ENCODE data around the gene SLAIN2. TPM values are rescaled to one million over a fixed set of nuclear protein-coding genes. Genes with fewer than 3 reads are reported as not detected.

Gene SLAIN2
- total and polyA plus RNA-seq, 2 of the 4 experiments (the other 2 are of a cell fraction), result 23.3 to 53.0 TPM

DNA sequence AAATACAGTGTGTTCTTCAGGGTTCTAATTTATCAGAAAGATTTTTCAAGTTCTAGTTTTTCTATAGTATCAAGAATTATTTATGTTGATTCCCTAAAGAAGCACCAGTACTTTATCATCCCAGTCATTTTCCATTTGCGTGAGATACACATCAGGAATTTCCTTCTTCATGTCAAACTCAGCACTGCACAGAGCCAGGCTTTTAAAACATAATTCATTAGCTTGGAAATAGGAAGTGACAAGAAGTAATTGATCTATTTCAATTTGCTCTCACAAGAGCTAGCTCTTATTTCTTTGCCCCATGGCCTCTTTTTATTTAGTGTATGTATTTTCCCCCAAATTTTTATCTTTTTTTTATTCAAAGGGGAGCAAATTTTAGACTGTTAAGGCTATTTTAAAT lies 128.8 kb downstream of the SLAIN2 start:
- no peak overlapping the region for H3K27ac ChIP-seq (ENCODE audit: insufficient read depth, low read length)
- no CpG with 5 or more reads among the region's 1 CpG for WGBS, 2 experiments (ENCODE audit: extremely low coverage in 2 of 2, insufficient read length in 1 of 2)
- no peaks in the 10 kb centered on the region for H3K9me1 ChIP-seq (ENCODE audit: insufficient read depth, low read length)
- H3K56ac ChIP-seq (ENCODE audit: extremely low read depth, insufficient read depth, low read length), result no peak overlapping the region
- no peaks in the 10 kb centered on the region for H3K36me3 ChIP-seq (ENCODE audit: control insufficient read depth, insufficient read depth, low read length)
- no peak overlapping the region for H2BK120ac ChIP-seq (ENCODE audit: low read depth, low read length)
- H2AFZ ChIP-seq (replicated peaks; ENCODE audit: low read length, poor library complexity), result no peak overlapping the region
- H4K91ac ChIP-seq (ENCODE audit: insufficient read depth, low read depth, low read length), result no peak overlapping the region
- H3K4me3 ChIP-seq (ENCODE audit: insufficient read depth, low read depth, low read length), result no peak overlapping the region
- H2BK15ac ChIP-seq (ENCODE audit: low read depth, low read length), result no peak overlapping the region
- H3K9ac ChIP-seq (ENCODE audit: low read depth, low read length), result no peak overlapping the region
- H4K20me1 ChIP-seq (ENCODE audit: insufficient read depth, low read length), result no peaks in the 10 kb centered on the region
- no peaks in the 10 kb centered on the region for H3K9me3 ChIP-seq (ENCODE audit: control insufficient read depth, insufficient read depth, low read length)
- H3K4me2 ChIP-seq (ENCODE audit: low read depth, low read length), result no peak overlapping the region
- peaks cover 1% of the 10 kb centered on the region for H3K27me3 ChIP-seq (ENCODE audit: control insufficient read depth, insufficient read depth, low read length)
- no peak for DNase-seq
- dilution Hi-C loops (cut with HindIII; ENCODE audit: low sequenced_read_pairs, unreplicated experiment) (no loop called here), in situ Hi-C loops (cut with MboI; ENCODE audit: low sequenced_read_pairs) (no loop called here), intact Hi-C loops (cut with micrococcal nuclease) (no loop called here)
- BruUV-seq (replicated peaks), result no TSS peak
- H2BK5ac ChIP-seq (ENCODE audit: low read depth, low read length, poor library complexity, severe bottlenecking), result no peak overlapping the region
- no peak overlapping the region for H2AK5ac ChIP-seq (ENCODE audit: low read depth, low read length)
- H3K79me1 ChIP-seq (ENCODE audit: low read depth in 1 of 2, low read length in 2 of 2), result no peaks in the 10 kb centered on the region
- CTCF ChIA-PET, result no interaction called here
- H4K5ac ChIP-seq (ENCODE audit: low read depth, low read length), result no peak overlapping the region
- no peak overlapping the region for H3K23ac ChIP-seq (ENCODE audit: low read depth, low read length)
- H2BK20ac ChIP-seq (ENCODE audit: low read depth, low read length), result no peak overlapping the region
- H4K8ac ChIP-seq (ENCODE audit: low read depth in 2 of 2, low read length in 2 of 2), result no peak overlapping the region
- no peak overlapping the region for H3K4ac ChIP-seq (ENCODE audit: low read depth, low read length)
- POLR2A ChIA-PET (ENCODE audit: unreplicated experiment), result no interaction called here
- H3K14ac ChIP-seq (replicated peaks; ENCODE audit: low read depth, low read length), result no peak overlapping the region
- TF ChIP-seq CHD1 (IDR thresholded peaks at IDR 0.05; ENCODE audit: low read depth, low read length) (no peak), MAZ (IDR thresholded peaks at IDR 0.05; ENCODE audit: borderline replicate concordance, low read depth, low read length) (no peak), RCOR1 (IDR thresholded peaks at IDR 0.05; ENCODE audit: insufficient replicate concordance, low read length) (no peak), BHLHE40 (IDR thresholded peaks at IDR 0.05; ENCODE audit: low read depth, low read length) (no peak), NFE2L2 (IDR thresholded peaks at IDR 0.05; ENCODE audit: low read depth, low read length) (no peak), CEBPB (IDR thresholded peaks at IDR 0.05; ENCODE audit: low read depth, low read length) (no peak)
- ATAC-seq (ENCODE audit: low read depth), result no peak
- no peak overlapping the region for H2AK9ac ChIP-seq (replicated peaks; ENCODE audit: low read depth, low read length, poor library complexity)
- no peaks in the 10 kb centered on the region for H3K4me1 ChIP-seq (ENCODE audit: control insufficient read depth, insufficient read depth, low read length)
- H3K18ac ChIP-seq (ENCODE audit: low read depth, low read length), result no peak overlapping the region
